Keratinocyte (primary cell): Measurements from ENCODE around the gene EIF2S2. TPM values are rescaled to one million over a fixed set of nuclear protein-coding genes. Genes with fewer than 3 reads are reported as not detected.

ENCODE experiments used
- DNase-seq: peaks from one replicate; pipeline ENCODE4 v3.0.0-alpha.2; 2011; ENCODE audit warnings: low read depth, missing footprints, low spot score
- FAIRE-seq: peaks from 2 replicates; lab custom pipeline; 2011; peaks lifted over from hg19 to GRCh38; lab: Jason Lieb, UNC
- H2AFZ ChIP-seq: 2 replicates; pipeline ENCODE4 v1.6.0; 2012; ENCODE audit warnings: low read length, control low read depth, inconsistent platforms; ENCODE audit not compliant: control insufficient read depth
- H3K27ac ChIP-seq: 2 replicates; pipeline ENCODE4 v1.5.1; 2011; ENCODE audit warnings: low read length; ENCODE audit not compliant: control insufficient read depth, insufficient read depth
- H3K27me3 ChIP-seq: 3 replicates; pipeline ENCODE4 v1.6.0; 2011; ENCODE audit warnings: low read length; ENCODE audit not compliant: control insufficient read depth, insufficient read depth; ENCODE audit errors: extremely low read depth
- H3K36me3 ChIP-seq, 2 experiments: 2 replicates in 1 of 2; 3 replicates in 1 of 2; pipeline ENCODE4 v1.5.1; 2011; ENCODE audit warnings: low read length in 2 of 2, mild to moderate bottlenecking in 1 of 2; ENCODE audit not compliant: control insufficient read depth in 2 of 2, insufficient read depth in 2 of 2; ENCODE audit errors: extremely low read depth in 1 of 2
- H3K4me1 ChIP-seq: 3 replicates; pipeline ENCODE4 v1.5.1; 2011; ENCODE audit warnings: low read length; ENCODE audit not compliant: control insufficient read depth, insufficient read depth; ENCODE audit errors: extremely low read depth
- H3K4me2 ChIP-seq: 3 replicates; pipeline ENCODE4 v1.6.0; 2011; ENCODE audit warnings: low read depth, low read length; ENCODE audit not compliant: control insufficient read depth, insufficient read depth; ENCODE audit errors: extremely low read depth
- H3K4me3 ChIP-seq, 3 experiments: fragments of 200-600 bp in 1 of 3; sonication (generic) in 1 of 3; 2 replicates in 2 of 3; 3 replicates in 1 of 3; pipeline ENCODE4 v1.5.1; 2011 to 2016; ENCODE audit warnings: low read length in 3 of 3, mild to moderate bottlenecking in 3 of 3, control low read depth in 2 of 3, inconsistent platforms in 1 of 3, low read depth in 1 of 3, mixed read lengths in 1 of 3, mixed run types in 1 of 3, moderate library complexity in 1 of 3; ENCODE audit not compliant: control insufficient read depth in 2 of 3, insufficient read depth in 2 of 3; ENCODE audit errors: extremely low read depth in 1 of 3
- H3K79me2 ChIP-seq: 2 replicates; pipeline ENCODE4 v1.6.0; 2012; ENCODE audit warnings: low read length; ENCODE audit not compliant: control insufficient read depth, insufficient read depth
- H3K9ac ChIP-seq: 3 replicates; pipeline ENCODE4 v1.6.0; 2011; ENCODE audit warnings: low read length; ENCODE audit not compliant: control insufficient read depth, insufficient read depth; ENCODE audit errors: extremely low read depth
- H3K9me1 ChIP-seq: 3 replicates; pipeline ENCODE4 v1.6.0; 2011; ENCODE audit warnings: low read length; ENCODE audit not compliant: control insufficient read depth, insufficient read depth; ENCODE audit errors: extremely low read depth
- H3K9me3 ChIP-seq: 2 replicates; pipeline ENCODE4 v1.5.1; 2012; ENCODE audit warnings: low read depth, low read length; ENCODE audit not compliant: control insufficient read depth
- H4K20me1 ChIP-seq: 3 replicates; pipeline ENCODE4 v1.6.0; 2011; ENCODE audit warnings: low read length; ENCODE audit not compliant: control insufficient read depth, insufficient read depth; ENCODE audit errors: extremely low read depth
- EZH2 ChIP-seq: IDR thresholded peaks from one replicate; pipeline ENCODE4 v1.6.1; 2012; ENCODE audit warnings: inconsistent platforms, mild to moderate bottlenecking, low read length, moderate library complexity
- dilution Hi-C: fragments of 300-500 bp; cut with MboI; formaldehyde crosslinking; loops from one replicate; pipeline ENCODE4 v1.7.0; 2020; ENCODE audit warnings: low sequenced_read_pairs; ENCODE audit not compliant: extremely low pct_ligation_motif_present
- polyA plus RNA-seq, 5 experiments: library from polyadenylated mRNA; depleted of rRNA in 3 of 5; stranded (reverse) in 3 of 5; stranded (forward) in 1 of 5; unstranded in 1 of 5; fragments of >200 nt; gene quantifications; 1 replicate in 1 of 5; 2 replicates in 3 of 5; 3 replicates in 1 of 5; pipeline versions ENCODE4 v1.2.1 to v1.2.3, GENCODE V29; 2011 to 2012; ENCODE audit warnings: missing spikeins in 2 of 5, low read depth in 1 of 5, low replicate concordance in 1 of 5
- TF ChIP-seq, protein P1 (sequence below), 3 experiments: IDR thresholded peaks in 1 of 3; conservative IDR thresholded peaks in 1 of 3; optimal IDR thresholded peaks in 1 of 3; 2 replicates in 2 of 3; 3 replicates in 1 of 3; pipeline versions ENCODE3 to v1.5.1; 2011; ENCODE audit warnings: low read length in 3 of 3, mild to moderate bottlenecking in 3 of 3, moderate library complexity in 2 of 3, control low read depth in 1 of 3, inconsistent platforms in 1 of 3; ENCODE audit not compliant: insufficient read depth in 2 of 3; ENCODE audit errors: extremely low read depth in 1 of 3

Gene EIF2S2
- polyA plus RNA-seq, 1 donor (not counting 4 experiments of a cell fraction or from before 2014, with no cell fraction given), result 131 TPM

GRCh38 chr20:34045294-34045693 lies 66.7 kb downstream of the EIF2S2 start:
- peaks cover 4% of the 10 kb centered on the region for H3K9me1 ChIP-seq
- no peak overlapping the region for H2AFZ ChIP-seq
- H4K20me1 ChIP-seq, result peaks cover 9% of the 10 kb centered on the region
- FAIRE-seq (no peak), DNase-seq (no peak)
- dilution Hi-C loops, result no loop called here
- no peaks in the 10 kb centered on the region for H3K9me3 ChIP-seq
- TF ChIP-seq EZH2, result no peak
- TF ChIP-seq, protein P1, sequence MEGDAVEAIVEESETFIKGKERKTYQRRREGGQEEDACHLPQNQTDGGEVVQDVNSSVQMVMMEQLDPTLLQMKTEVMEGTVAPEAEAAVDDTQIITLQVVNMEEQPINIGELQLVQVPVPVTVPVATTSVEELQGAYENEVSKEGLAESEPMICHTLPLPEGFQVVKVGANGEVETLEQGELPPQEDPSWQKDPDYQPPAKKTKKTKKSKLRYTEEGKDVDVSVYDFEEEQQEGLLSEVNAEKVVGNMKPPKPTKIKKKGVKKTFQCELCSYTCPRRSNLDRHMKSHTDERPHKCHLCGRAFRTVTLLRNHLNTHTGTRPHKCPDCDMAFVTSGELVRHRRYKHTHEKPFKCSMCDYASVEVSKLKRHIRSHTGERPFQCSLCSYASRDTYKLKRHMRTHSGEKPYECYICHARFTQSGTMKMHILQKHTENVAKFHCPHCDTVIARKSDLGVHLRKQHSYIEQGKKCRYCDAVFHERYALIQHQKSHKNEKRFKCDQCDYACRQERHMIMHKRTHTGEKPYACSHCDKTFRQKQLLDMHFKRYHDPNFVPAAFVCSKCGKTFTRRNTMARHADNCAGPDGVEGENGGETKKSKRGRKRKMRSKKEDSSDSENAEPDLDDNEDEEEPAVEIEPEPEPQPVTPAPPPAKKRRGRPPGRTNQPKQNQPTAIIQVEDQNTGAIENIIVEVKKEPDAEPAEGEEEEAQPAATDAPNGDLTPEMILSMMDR (optimal IDR thresholded peaks at IDR 0.05 in 1 of 3, IDR thresholded peaks at IDR 0.05 in 1 of 3, conservative IDR thresholded peaks at IDR 0.05 in 1 of 3; ENCODE audit: extremely low read depth in 1 of 3, insufficient read depth in 2 of 3, low read length in 3 of 3), result no peak
- H3K9ac ChIP-seq, result no peak overlapping the region
- no peaks in the 10 kb centered on the region for H3K4me1 ChIP-seq
- peaks cover 92% of the 10 kb centered on the region for H3K79me2 ChIP-seq
- H3K27ac ChIP-seq, result no peak overlapping the region
- no peak overlapping the region for H3K4me2 ChIP-seq
- H3K36me3 ChIP-seq, result peaks cover 0 to 7% of the 10 kb centered on the region in 2 experiments
- H3K4me3 ChIP-seq, result no peak overlapping the region
- no peaks in the 10 kb centered on the region for H3K27me3 ChIP-seq

- DNase-seq (no peak), FAIRE-seq (no peak)
- H3K9ac ChIP-seq, result no peak overlapping the region
- TF ChIP-seq, protein P1 (optimal IDR thresholded peaks at IDR 0.05 in 1 of 3, IDR thresholded peaks at IDR 0.05 in 1 of 3, conservative IDR thresholded peaks at IDR 0.05 in 1 of 3; ENCODE audit: extremely low read depth in 1 of 3, insufficient read depth in 2 of 3, low read length in 3 of 3), result no peak
- no peak for TF ChIP-seq EZH2
- no peaks in the 10 kb centered on the region for H3K27me3 ChIP-seq
- no peaks in the 10 kb centered on the region for H3K4me1 ChIP-seq
- no peak overlapping the region for H3K27ac ChIP-seq
- H3K36me3 ChIP-seq, result peaks cover 0 to 11% of the 10 kb centered on the region in 2 experiments
- H3K9me3 ChIP-seq, result no peaks in the 10 kb centered on the region
- peaks cover 15% of the 10 kb centered on the region for H4K20me1 ChIP-seq
- dilution Hi-C loops, result no loop called here
- H3K9me1 ChIP-seq, result peaks cover 4% of the 10 kb centered on the region
- H3K4me3 ChIP-seq, result no peak overlapping the region
- H3K79me2 ChIP-seq, result peaks cover 93% of the 10 kb centered on the region
- no peak overlapping the region for H3K4me2 ChIP-seq
- no peak overlapping the region for H2AFZ ChIP-seq
Observed at GRCh38 chr20:34043025-34043424, 69.0 kb downstream of the EIF2S2 start.
